GM03348 (cell line): ENCODE results near the gene GINS3.

Experiments
- DNase-seq: peaks from one replicate; pipeline ENCODE4 v3.0.0; 2012; ENCODE audit warnings: low spot score

Gene GINS3

DNA sequence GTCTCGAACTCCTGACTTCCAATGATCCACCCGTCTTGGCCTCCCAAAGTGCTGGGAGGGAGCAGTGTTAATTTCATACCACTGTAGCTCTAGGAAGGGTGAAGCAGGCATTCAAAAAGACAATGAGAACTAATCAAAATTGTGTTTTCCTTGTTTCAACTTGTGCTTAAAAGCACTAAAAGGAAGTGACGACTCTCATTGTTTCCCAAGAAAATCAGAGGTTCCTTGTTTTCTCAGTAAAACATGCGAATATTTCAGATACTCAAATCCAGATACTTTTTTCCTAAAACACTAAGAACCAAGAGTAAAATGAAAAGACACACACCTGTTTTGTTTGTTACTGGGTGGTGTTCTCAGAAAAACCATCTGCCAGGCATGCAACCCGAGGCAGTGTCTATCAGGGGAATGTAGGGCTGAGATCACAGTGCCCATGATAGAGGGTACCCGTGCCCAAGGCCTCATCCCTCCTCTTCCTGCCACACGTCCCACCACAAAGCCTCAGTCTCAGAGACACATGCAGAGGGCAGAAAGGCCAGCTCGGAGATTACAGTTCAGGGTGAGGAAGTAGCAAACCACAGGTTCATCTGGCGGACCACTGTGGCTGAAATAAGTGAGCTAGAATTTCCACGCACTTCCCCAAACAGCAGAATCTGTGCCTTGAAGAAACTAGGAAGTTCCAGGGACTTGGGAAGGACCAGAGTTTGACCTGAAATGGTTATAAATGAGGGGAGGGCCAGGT is 33.7 kb downstream of the GINS3 start:
- no peak for DNase-seq

DNA sequence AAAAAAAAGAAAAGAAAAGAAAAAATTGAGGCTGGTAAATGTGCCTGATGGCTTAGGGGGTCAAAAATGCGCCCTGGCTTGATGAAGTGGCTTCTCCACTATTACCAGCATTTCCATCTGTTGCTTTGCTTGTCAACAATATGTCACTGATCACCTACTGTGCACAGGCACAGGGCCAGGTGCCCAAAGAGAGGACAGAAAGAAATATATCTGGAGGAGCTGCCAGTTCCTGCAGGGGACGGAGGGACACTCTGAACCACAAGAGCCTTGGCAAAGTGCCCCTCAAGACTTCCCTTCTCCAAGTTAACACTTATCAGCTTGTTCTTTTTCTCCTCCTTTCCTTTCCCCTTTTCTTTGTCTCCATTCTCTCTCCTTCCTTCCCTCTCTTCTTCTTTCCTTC is 34.7 kb downstream of the GINS3 start:
- no peak for DNase-seq

DNA sequence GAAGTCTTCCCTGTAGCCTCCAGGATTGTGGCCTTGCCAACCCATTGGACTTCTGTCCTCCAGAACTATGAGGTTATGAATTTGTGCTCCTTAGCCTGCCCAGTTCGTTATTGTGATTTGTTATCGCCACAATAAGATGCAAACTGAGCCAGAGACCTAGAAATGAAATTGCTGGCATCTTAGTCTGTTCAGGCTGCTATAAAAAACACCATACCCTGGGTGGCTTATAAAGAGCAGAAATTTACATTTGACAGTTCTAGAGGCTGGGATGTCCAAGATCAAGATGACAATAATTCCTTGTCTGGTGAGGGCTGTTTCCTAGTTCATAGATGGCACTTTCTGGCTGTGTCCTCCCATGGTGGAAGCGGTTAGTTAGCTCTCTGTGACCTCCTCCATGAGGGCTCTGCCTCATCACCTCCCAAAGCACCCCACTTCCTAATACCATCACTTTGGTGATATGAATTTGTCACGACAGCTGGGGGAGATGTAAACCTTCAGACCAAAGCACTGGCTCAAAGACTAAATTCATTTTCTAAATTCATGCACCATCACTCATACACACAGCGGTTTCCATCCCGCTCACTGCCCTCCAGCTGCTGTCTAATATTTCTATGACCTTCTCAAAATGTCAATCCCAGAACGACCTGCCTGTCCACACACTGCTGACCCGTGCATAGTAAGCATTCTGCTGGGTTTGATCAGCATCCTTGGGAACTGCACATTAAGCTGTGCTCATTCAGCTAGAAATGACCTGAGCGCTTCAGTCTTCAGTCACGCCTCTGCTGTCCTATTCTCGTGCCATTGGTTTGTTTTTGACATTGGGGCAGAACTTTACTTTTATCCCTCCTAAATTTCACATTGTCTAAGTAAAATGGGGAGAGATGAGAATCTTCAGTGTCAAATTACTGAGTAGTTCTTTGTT is 36.6 kb downstream of the GINS3 start:
- DNase-seq, result no peak

DNA sequence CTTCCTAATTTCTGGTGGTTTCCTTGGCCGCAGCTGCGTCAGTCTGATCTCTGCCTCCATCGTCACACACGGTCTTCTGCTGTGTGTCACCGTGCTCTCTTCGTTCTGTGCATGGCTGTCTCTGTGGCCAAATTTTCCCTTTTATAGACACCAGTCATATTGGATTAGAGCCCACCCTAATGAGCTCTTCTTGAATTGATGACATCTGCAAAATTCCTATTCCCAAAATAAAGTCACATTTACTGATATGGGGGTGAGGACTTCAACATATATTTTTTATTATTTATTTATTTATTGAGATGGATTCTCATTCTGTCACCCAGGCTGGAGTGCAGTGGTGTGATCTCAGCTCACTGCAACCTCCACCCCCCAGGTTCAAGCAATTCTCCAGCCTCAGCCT is 38.4 kb downstream of the GINS3 start:
- DNase-seq, result no peak

DNA sequence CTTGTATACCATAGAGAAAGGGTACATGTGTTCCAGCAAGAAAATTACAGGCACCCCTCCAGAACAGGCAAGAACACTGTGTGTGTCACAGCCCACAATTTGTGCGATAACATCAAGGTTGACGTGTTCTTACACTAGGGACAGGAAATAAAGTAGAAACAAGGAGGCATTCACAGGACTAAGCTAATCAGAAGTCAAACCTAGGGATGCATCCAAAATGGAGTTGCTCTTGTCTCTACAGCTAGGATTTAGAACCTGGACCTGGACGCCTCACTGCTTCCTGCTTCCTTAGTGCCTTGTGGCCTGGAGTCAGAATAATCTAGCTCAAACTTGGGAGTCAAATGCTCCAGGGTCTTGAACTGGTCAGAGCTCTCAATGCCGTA is 41.3 kb downstream of the GINS3 start:
- no peak for DNase-seq

DNA sequence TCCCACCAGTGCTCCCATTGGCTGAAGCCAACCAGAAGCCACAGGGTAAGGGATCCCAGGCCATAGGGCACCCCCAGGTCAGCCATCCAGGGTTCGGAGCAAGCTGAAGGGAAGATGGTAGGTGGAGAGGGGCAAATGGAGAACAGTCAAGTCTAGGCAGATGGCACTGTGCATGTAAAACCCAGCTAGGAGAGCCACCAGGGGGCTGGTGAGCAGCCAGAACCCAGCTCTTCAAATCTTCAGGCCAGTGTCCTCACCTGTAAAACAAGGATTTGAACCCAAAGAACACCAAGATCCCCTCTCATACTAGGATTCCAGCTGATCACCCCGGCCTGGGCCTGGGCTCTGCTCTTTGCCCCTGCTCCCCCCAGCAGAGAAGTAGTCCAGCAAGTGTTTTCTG is 43.5 kb downstream of the GINS3 start:
- no peak for DNase-seq

DNA sequence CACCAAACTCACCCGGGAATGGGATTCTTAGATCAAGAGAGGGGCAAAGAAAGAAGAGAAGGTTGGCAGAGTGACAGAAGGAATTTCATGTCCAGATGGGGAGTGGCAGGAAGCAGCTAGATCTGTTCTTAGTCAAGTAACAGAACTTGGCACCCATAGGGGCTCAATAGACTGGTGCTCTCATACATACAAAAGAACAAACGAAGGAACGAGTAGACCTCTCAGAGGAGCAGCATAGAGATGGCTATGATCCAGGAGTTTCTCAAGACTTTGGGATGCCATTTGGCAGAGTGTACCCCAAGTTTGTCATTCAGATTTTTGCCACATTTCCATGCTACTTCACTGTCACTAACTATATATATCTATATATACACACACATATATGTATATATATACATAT is 47.9 kb downstream of the GINS3 start:
- DNase-seq, result no peak

DNA sequence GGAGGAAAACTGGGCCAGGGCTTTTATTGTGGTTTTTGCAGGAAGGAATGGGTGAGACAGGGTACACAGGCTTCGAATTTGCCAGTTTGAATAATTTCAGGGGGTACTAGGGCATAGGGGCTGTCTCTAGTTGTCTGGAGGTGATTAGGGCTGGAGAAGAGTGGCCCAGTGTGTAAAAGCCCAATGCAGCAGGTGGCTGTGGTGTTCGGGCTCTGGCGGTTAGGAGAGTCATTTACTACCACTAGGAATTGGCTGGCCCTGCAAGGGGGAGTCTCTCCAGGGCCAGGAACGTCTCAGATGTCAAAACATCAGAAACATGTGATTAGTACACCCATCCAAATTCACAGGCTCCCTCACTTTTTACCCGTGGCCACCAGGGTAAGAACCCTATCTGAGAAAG is 50.3 kb downstream of the GINS3 start:
- no peak for DNase-seq

DNA sequence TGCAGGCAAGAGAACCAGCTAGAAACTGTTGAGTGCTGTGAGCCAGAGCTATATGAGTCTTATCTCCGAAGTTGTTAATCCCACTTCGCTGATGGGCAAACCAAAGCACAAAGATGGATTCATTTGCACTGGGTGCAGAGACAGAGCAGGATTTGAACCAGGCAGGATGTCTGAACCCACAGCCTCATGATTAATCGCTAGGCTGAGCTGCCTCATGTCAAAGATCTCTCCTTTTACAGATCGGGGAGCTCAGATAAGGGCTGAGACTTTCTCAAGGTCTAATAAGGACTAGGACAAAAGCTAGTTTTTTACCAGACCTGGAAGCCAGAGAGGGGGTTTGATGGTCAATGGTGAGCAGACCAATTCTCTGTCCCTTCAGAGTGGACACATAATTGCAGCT is 51.5 kb downstream of the GINS3 start:
- no peak for DNase-seq

DNA sequence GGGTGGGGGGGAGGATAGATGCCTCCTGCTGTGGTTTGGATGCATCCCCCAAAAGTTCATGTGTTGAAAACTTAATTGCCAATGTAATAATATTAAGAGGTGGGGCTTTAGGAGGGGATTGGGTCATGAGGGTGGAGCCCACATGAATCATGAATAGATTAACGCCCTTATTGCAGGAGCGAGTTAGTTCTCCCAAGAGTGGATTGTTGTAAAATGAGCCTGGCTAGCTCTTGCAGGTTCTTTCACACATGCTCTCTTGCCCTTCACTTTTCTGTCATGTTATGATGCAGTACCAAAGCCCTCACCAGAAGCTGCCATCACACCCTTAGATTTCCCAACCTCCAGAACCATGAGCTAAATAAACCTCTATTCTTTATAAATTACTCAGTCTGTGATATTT is 52.0 kb downstream of the GINS3 start:
- DNase-seq, result no peak

DNA sequence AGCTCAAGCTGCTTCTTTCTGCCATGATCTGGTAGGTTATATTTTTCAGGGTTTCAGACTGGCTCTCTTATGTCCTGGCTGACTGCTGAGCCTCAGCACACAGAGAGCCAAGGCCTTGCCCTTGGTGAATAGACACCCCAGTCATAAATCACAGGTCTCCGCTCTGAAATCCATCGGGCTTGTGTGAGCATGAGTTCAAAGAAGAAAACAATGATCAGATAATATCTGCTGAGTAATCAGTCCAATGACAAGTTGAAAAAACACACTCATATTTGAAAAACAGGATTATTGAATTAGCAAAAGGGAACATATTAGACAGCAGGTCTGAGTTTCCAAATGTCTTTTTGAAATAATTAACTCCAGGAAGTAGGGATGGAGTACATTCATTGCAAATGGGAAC is 56.6 kb downstream of the GINS3 start:
- no peak for DNase-seq

DNA sequence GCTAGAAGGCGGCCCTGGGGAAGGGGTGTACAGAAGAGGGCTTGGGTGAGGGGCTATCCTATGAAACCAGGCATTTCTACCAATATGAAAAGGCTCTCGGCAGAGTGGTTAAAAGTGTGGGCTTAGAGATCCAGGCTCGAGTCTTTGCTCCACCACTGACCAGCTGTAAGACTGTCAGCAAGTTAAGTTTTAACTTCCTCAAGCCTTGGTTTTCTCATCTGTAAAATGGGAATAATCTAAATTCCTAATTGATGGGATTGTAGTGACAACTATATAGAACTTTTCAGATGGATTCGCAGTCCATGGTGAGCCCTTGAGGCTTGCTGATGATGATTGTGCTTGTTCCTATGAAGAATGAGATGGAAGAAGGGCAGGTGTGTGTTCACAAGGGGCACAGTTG is 57.0 kb downstream of the GINS3 start:
- no peak for DNase-seq

DNA sequence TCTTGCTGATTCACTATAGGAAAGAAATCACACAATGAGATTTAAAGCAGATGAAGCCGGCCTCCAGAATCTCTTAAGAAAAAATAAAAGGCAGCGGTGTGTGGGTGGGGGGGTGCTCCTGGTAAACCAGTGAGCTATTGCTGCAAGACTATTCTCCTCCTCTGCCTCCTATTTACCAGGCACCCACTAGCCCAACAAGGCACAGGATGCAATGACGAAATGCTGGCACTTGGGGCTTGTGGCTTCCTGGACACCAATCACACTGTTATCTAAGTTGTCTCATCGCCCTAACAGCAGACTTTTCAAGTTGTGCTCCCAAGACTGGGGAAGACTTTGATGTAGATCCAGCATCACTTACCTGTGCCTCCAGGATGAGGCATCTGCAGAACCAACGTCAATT is 57.5 kb downstream of the GINS3 start:
- DNase-seq, result no peak

DNA sequence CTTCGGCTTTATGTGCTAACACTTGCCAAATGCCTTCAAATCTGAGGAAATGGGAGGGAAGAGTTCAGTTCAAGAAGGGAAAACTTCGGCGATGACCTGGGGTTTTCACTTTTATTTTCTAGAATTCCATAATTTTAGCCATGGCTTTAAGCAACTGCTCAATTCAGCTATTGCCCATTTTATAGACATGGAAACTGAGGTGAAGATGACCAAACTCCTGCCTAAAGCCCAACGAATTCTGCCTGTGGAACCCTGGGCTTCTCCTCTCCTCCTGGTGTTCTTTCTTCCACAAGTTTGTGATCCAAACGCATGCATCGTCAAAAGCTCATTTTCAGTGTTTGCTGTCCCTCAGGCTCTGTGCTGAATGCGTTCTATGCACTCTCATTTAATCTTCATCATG is 58.3 kb downstream of the GINS3 start:
- DNase-seq, result no peak

DNA sequence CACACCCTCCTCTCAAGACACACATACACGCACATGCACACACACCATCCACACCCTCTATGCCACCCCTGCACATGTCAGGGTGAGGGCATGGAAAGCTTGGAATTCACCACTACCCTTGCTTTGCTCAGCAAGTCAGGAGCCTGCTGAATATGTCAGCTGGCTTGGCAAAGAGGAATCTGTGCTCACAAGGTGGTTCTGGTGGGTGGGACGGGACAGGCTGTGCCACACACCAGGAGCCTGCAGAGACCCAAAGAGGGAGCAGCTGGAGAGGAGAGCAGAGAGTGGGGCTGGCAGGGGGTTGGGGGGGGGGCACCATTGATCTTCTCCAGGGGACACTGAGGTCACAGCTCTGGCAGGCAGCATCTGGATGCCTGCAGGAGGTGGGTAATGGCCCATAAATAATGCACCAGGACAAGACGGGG is 59.0 kb downstream of the GINS3 start:
- DNase-seq, result no peak

DNA sequence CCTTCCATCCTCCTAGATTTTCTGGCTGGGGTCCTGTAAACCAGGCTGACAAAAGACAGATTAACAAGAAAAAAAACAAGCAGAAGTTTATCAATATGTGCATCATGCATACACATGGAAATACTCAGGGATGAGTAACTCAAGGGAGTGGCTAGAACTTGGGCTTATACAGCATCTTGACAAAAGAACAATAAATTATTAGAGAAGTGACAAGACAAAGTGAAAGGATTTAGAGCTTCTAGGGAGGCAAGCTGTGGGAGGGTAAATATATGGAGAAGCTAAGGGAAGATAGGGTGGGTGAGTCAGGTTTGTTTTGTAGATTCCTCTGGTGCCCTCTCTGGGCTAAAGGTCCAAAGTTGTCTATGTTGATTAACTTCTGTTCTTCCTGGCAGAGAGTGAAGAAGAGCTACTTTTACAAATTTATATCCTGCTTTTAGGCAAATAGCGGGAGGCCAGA is 59.7 kb downstream of the GINS3 start:
- peak; percentile 37 for DNase-seq

DNA sequence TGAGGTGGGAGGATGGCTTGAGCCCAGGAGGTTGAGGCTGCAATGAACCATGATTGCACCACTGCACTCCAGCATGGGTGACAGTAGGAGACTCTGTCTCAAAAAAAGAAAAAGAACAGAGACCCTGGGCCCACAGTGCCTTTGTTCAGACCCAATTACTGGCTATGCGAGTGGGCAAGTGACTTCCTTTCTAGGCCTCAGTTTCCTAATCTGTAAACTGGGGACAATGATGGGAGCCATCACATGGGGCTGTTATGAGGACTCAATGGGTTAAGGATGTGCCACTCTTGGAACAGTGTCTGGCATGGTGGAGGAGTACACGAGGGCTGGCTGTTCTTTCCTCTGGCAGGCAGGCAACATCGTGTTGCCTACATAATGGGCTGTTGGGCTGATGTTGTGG is 60.4 kb downstream of the GINS3 start:
- DNase-seq, result no peak

DNA sequence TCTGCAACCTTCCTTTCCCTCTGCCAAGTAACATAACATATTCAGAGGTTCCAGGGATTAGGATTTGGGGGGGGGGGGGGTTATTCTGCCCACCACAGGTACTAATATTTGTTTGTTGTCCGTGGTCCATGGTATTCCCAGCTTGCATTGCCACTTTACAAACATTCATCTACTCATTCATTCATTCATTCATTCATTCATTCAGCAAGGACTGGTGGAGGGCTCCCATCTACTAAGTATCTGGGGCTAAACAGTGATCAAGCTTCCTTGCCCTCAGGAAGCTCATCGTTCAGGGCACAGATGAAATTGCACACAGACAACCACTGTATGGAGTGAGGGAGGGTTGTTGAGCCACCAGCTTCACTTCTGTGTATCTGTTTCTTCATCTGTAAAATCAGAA is 61.9 kb downstream of the GINS3 start:
- DNase-seq, result no peak

DNA sequence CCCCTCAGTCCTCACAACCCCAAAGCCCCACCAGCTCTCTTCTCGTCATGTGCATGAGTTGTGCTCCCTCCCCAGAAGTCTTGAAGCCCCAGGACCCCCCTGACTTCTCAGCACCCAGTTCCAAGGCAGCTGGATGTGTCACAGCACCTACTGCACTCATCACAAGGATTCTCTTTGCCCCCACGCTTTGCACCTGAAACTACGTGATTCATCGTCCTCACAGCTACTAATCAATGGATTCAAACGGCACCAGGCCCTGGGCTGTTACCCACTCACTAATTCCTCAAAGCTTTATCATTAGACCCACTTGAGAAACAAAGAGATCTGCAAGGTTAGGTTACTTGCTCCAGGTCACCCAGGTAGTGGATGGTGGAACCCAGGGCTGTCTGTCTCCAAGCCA is 62.6 kb downstream of the GINS3 start:
- no peak for DNase-seq
